GM19043 (cell line): ENCODE data around the gene OBP2B.
"Not testable (repeated sequence)": the region's sequence is repeated elsewhere in the genome, so short reads cannot be mapped to it uniquely, and the experiment has no call there.

ENCODE experiments used
- ATAC-seq: cut with Tn5 transposase; IDR thresholded peaks from one replicate; pipeline ENCODE4 v1.9.1; 2021; ENCODE audit warnings: low read depth; ENCODE audit not compliant: unreplicated experiment

Gene OBP2B

GRCh38 chr9:133223159-133223756, 14.2 kb upstream of the OBP2B start:
- ATAC-seq, result not testable (repeated sequence)

GRCh38 chr9:133221994-133222393, 12.9 kb upstream of the OBP2B start:
- ATAC-seq, result not testable (repeated sequence)

GRCh38 chr9:133221177-133221809, 12.2 kb upstream of the OBP2B start:
- no peak for ATAC-seq

GRCh38 chr9:133218049-133218975, 9.3 kb upstream of the OBP2B start:
- not testable (repeated sequence) for ATAC-seq

GRCh38 chr9:133217333-133217988, 8.4 kb upstream of the OBP2B start:
- ATAC-seq, result not testable (repeated sequence)

- ATAC-seq, result not testable (repeated sequence)
Measured at GRCh38 chr9:133214276-133214675, 5.2 kb upstream of the OBP2B start.

- ATAC-seq, result no peak
Measured at GRCh38 chr9:133210609-133211008, 1.6 kb upstream of the OBP2B start.

GRCh38 chr9:133210202-133210532, 1.1 kb upstream of the OBP2B start:
- no peak for ATAC-seq

GRCh38 chr9:133209327-133210201, 514 bp upstream of the OBP2B start:
- ATAC-seq, result not testable (repeated sequence)

- ATAC-seq, result not testable (repeated sequence)
Measured at GRCh38 chr9:133208171-133208879, 725 bp downstream of the OBP2B start.

GRCh38 chr9:133207540-133208170, 1.4 kb downstream of the OBP2B start:
- ATAC-seq, result no peak

GRCh38 chr9:133207021-133207531, 2.0 kb downstream of the OBP2B start:
- no peak for ATAC-seq

- ATAC-seq, result no peak
Measured at GRCh38 chr9:133205996-133206931, 2.8 kb downstream of the OBP2B start.

- not testable (repeated sequence) for ATAC-seq
Measured at GRCh38 chr9:133205481-133205887, 3.6 kb downstream of the OBP2B start.

GRCh38 chr9:133204993-133205336, 4.1 kb downstream of the OBP2B start:
- no peak for ATAC-seq

GRCh38 chr9:133204335-133204992, 4.6 kb downstream of the OBP2B start:
- ATAC-seq, result no peak

GRCh38 chr9:133203506-133204075, 5.5 kb downstream of the OBP2B start:
- no peak for ATAC-seq
